Lung (tissue), 12 donors: ENCODE results near the gene CAP2. TPM values are rescaled to one million over a fixed set of nuclear protein-coding genes. Genes with fewer than 3 reads are reported as not detected.

Experiments
- ATAC-seq: fragments of 200-7000 bp; cut with Tn5 transposase; one replicate; pipeline ENCODE4 v1.9.1; 2020; ENCODE audit warnings: moderate number of reproducible peaks; ENCODE audit not compliant: insufficient read depth, low FRiP score
- DNase-seq, 3 donors: peaks; one replicate each; pipeline ENCODE4 v3.0.0-alpha.2; 2013 to 2017
- H3K27ac ChIP-seq, 2 donors: one replicate each; pipeline ENCODE4 v1.5.1; 2013; ENCODE audit warnings: mild to moderate bottlenecking in 2 of 2, moderate library complexity in 2 of 2, control low read depth in 1 of 2, inconsistent platforms in 1 of 2, low read depth in 1 of 2, low read length in 1 of 2
- H3K27me3 ChIP-seq, 3 donors: one replicate each; pipeline ENCODE4 v1.5.1; 2013; ENCODE audit warnings: low read length in 2 of 3; ENCODE audit not compliant: control insufficient read depth in 3 of 3, insufficient read depth in 3 of 3
- H3K36me3 ChIP-seq, 4 donors: one replicate each; pipeline ENCODE4 v1.5.1; 2013; ENCODE audit warnings: low read length in 4 of 4, mild to moderate bottlenecking in 1 of 4, moderate library complexity in 1 of 4; ENCODE audit not compliant: control insufficient read depth in 4 of 4, insufficient read depth in 4 of 4
- H3K4me1 ChIP-seq, 5 donors: one replicate each; pipeline ENCODE4 v1.5.1; 2013; ENCODE audit warnings: low read length in 5 of 5, mild to moderate bottlenecking in 2 of 5, moderate library complexity in 1 of 5; ENCODE audit not compliant: control insufficient read depth in 5 of 5, insufficient read depth in 5 of 5
- H3K4me3 ChIP-seq: one replicate; pipeline ENCODE4 v1.5.1; 2013; ENCODE audit warnings: mild to moderate bottlenecking, control low read depth, moderate library complexity
- H3K9ac ChIP-seq, 2 donors: one replicate each; pipeline ENCODE4 v1.5.1; 2013; ENCODE audit warnings: low read length in 2 of 2, control low read depth in 1 of 2; ENCODE audit not compliant: insufficient read depth in 1 of 2
- H3K9me3 ChIP-seq, 4 donors: one replicate each; pipeline ENCODE4 v1.5.1; 2013; ENCODE audit warnings: low read length in 3 of 4, mild to moderate bottlenecking in 1 of 4, moderate library complexity in 1 of 4; ENCODE audit not compliant: control insufficient read depth in 4 of 4, insufficient read depth in 3 of 4
- WGBS, 2 donors: extraction: QIAGEN DNeasy Blood & Tissue Kit; methylation state at CpG; one replicate each; pipeline ENCODE4 v1.1.7; 2013; 5-methylcytosine and 5-hydroxymethylcytosine counted together
- polyA plus RNA-seq, 2 donors: library from polyadenylated mRNA; stranded (reverse); fragments of 200-250 nt; gene quantifications; one replicate each; pipeline ENCODE4 v1.2.1, GENCODE V29; 2013
- total RNA-seq, 2 donors: library from RNA; depleted of rRNA in 1 of 2; stranded (reverse); fragments of >200 nt in 1 of 2; gene quantifications; one replicate each; pipeline ENCODE4 v1.2.1, GENCODE V29; 2014 to 2021
- TF ChIP-seq, protein P1 (sequence below): IDR thresholded peaks from 2 replicates; pipeline ENCODE4 v1.5.1; 2012; ENCODE audit warnings: mild to moderate bottlenecking; ENCODE audit errors: control extremely low read depth, extremely low read depth
- donor health status: control.
- donor health status: control.
- donor health status: Bipolar disorder and iron deficiency.
- donor health status: healthy.
- donor health status: DM: yes; HTN: yes; CAD: no.

CAP2 gene
- total and polyA plus RNA-seq, 4 donors, result 2.0 to 5.7 (median 3.4) TPM

DNA sequence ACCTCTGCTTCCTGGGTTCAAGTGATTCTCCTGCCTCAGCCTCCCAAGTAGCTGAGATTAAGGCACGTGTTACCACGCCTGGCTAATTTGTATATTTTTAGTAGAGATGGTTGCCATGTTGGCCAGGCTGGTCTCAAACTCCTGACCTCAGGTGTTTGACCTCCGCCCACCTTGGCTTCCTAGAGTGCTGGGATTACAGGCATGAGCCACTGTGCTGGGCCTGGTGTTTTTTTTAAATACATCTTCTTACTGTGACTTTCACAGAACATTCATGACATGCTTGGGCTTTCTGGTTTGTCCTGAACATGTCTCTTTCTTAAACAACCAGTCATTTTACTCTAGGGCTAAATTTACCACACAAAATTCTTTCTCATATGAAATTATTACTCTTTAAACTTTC lies 172.0 kb downstream of the CAP2 start:
- no peak for ATAC-seq
- H3K9me3 ChIP-seq, result no peaks in the 10 kb centered on the region

DNA sequence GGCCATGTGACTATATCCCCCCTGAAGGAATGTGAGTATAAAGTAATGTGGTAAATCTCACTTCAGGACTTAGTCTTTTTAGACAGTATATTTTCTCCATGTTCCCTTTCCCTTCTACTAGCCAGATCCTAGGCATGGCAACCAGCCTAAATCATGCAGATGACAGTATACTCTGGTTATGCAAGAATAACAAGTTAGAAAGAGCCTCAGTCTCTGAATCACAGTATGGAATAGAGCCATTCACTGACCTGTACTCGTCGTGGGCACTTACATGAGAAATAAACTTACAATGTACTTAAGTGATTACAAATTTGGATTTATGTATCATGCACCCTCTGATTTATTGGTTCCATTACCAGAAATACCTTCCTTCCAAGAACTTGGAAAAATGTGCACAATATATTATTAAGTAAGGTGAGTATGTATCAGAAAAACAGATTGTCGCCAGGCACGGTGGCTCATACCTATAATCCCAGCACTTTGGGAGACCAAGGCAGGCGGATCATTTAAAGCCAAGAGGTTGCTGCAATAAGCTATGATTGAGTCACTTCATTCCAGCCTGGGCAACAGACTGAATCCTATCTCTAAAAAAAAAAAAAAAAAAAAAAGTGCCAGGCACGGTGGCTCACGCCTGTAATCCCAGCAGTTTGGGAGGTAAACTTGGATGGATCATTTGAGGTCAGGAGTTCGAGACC lies 181.6 kb downstream of the CAP2 start:
- WGBS, 2 donors, result 87 to 94% methylated on average over 8 of the region's 8 CpGs
- Histone ChIP-seq H3K27ac (no peak overlapping the region), H3K4me3 (no peak overlapping the region), H3K9me3 (peaks cover 0 to 12% (median 4%) of the 10 kb centered on the region in 4 donors), H3K27me3 (no peaks in the 10 kb centered on the region), H3K4me1 (no peaks in the 10 kb centered on the region), H3K9ac (no peak overlapping the region), H3K36me3 (no peaks in the 10 kb centered on the region)
- ATAC-seq, result no peak
- no peak for DNase-seq
- TF ChIP-seq, protein P1, sequence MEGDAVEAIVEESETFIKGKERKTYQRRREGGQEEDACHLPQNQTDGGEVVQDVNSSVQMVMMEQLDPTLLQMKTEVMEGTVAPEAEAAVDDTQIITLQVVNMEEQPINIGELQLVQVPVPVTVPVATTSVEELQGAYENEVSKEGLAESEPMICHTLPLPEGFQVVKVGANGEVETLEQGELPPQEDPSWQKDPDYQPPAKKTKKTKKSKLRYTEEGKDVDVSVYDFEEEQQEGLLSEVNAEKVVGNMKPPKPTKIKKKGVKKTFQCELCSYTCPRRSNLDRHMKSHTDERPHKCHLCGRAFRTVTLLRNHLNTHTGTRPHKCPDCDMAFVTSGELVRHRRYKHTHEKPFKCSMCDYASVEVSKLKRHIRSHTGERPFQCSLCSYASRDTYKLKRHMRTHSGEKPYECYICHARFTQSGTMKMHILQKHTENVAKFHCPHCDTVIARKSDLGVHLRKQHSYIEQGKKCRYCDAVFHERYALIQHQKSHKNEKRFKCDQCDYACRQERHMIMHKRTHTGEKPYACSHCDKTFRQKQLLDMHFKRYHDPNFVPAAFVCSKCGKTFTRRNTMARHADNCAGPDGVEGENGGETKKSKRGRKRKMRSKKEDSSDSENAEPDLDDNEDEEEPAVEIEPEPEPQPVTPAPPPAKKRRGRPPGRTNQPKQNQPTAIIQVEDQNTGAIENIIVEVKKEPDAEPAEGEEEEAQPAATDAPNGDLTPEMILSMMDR, result no peak

More for the DNA sequence above, 172.0 kb downstream of the CAP2 start:
- no peaks in the 10 kb centered on the region for H3K27me3 ChIP-seq
- no peak for DNase-seq
- WGBS, 2 donors, result 81 to 90% methylated on average over 3 of the region's 3 CpGs
- H3K36me3 ChIP-seq, result no peaks in the 10 kb centered on the region
- no peak overlapping the region for H3K27ac ChIP-seq
- no peaks in the 10 kb centered on the region for H3K4me1 ChIP-seq
- H3K4me3 ChIP-seq, result no peak overlapping the region
- no peak overlapping the region for H3K9ac ChIP-seq
- TF ChIP-seq, protein P1, result no peak

DNA sequence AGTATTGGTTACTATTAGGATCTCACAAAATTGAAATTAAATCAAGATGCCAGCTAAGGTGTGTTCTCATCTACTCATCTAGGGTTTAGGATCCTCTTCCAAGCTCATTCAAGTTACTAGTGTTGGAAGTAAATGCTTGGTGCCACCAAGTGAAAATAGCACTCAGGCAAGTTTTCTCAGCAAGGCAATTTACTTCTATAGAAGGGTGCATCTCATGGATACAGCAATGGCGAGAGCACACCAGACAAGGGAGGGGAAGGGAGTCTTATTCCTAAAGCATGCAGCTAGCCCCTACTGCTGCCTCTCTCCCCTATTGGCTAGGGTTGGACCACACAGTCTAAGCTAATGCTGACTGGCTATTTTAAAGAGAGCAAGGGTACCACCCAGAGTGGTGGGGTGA lies 183.7 kb downstream of the CAP2 start:
- Histone ChIP-seq H3K9ac (no peak overlapping the region), H3K27ac (no peak overlapping the region), H3K9me3 (peaks cover 0 to 12% (median 4%) of the 10 kb centered on the region in 4 donors), H3K4me3 (no peak overlapping the region), H3K36me3 (no peaks in the 10 kb centered on the region), H3K27me3 (no peaks in the 10 kb centered on the region), H3K4me1 (peaks cover 0 to 2% (median 0%) of the 10 kb centered on the region in 5 donors)
- TF ChIP-seq, protein P1, result no peak
- no peak for DNase-seq
- no peak for ATAC-seq
- WGBS, 2 donors, result 93 to 100% methylated on average over 1 of the region's 1 CpG
